KMS-11 (cell line): ENCODE results near the gene ZNF418.
"Not testable (repeated sequence)": the region's sequence is repeated elsewhere in the genome, so short reads cannot be mapped to it uniquely, and the experiment has no call there.

Experiments used
- H2AFZ ChIP-seq: fragments of 200-600 bp; sonication (generic); 2 replicates; pipeline ENCODE4 v1.6.1; 2016; ENCODE audit warnings: antibody characterized with exemption, mixed run types, low read depth
- H3K27ac ChIP-seq: fragments of 200-600 bp; sonication (generic); 2 replicates; pipeline ENCODE4 v1.6.1; 2016; ENCODE audit warnings: mild to moderate bottlenecking, mixed run types
- H3K27me3 ChIP-seq: fragments of 200-600 bp; sonication (generic); 2 replicates; pipeline ENCODE4 v1.6.1; 2017; ENCODE audit warnings: mild to moderate bottlenecking, low read depth, mixed run types, moderate library complexity; ENCODE audit not compliant: insufficient read depth
- H3K36me3 ChIP-seq: fragments of 200-600 bp; sonication (generic); 2 replicates; pipeline ENCODE4 v1.6.1; 2017; ENCODE audit warnings: mild to moderate bottlenecking, mixed run types; ENCODE audit not compliant: insufficient read depth
- H3K4me1 ChIP-seq: fragments of 200-600 bp; sonication (generic); 2 replicates; pipeline ENCODE4 v1.6.1; 2016; ENCODE audit warnings: mild to moderate bottlenecking, low read depth, mixed run types; ENCODE audit not compliant: poor library complexity, severe bottlenecking
- H3K4me2 ChIP-seq: fragments of 200-600 bp; sonication (generic); 2 replicates; pipeline ENCODE4 v1.7.0; 2016; ENCODE audit warnings: mild to moderate bottlenecking, mixed run types
- H3K4me3 ChIP-seq: fragments of 200-600 bp; sonication (generic); IDR thresholded peaks from 2 replicates; pipeline ENCODE4 v1.6.1; 2017; ENCODE audit warnings: low read depth, low read length, mixed read lengths; ENCODE audit not compliant: insufficient read depth
- H3K79me2 ChIP-seq: fragments of 200-600 bp; sonication (generic); 2 replicates; pipeline ENCODE4 v1.6.1; 2016; ENCODE audit warnings: low read depth, mixed run types; ENCODE audit not compliant: insufficient read depth
- H3K9ac ChIP-seq: fragments of 200-600 bp; sonication (generic); 2 replicates; pipeline ENCODE4 v1.6.1; 2016; ENCODE audit warnings: mild to moderate bottlenecking, mixed run types
- H4K20me1 ChIP-seq: fragments of 200-600 bp; sonication (generic); 2 replicates; pipeline ENCODE4 v1.6.1; 2016; ENCODE audit warnings: mild to moderate bottlenecking, mixed run types; ENCODE audit not compliant: insufficient read depth
- CTCF ChIP-seq: fragments of 200-600 bp; sonication (generic); conservative IDR thresholded peaks from 2 replicates; pipeline ENCODE4 v1.6.1; 2017; ENCODE audit warnings: low read depth, mild to moderate bottlenecking, antibody characterized with exemption, low read length, moderate library complexity, mixed read lengths

ZNF418 gene

GRCh38 chr19:57888107-57888559, 47.1 kb downstream of the ZNF418 start:
- H3K27me3 ChIP-seq: no peaks in the 10 kb centered on the region
- no peak overlapping the region for H3K4me3 ChIP-seq
- H4K20me1 ChIP-seq: no peaks in the 10 kb centered on the region
- H3K4me2 ChIP-seq: no peak overlapping the region
- peak overlapping the region; percentile 22; the same call in 1 of the 2 replicates for H3K9ac ChIP-seq
- H3K27ac ChIP-seq: no peak overlapping the region
- no peaks in the 10 kb centered on the region for H3K4me1 ChIP-seq
- H3K79me2 ChIP-seq: 0 out of 2 replicates have a peak, but pooled peaks cover 3% of the 10 kb centered on the region
- no peak for TF ChIP-seq CTCF
- H3K36me3 ChIP-seq: no peaks in the 10 kb centered on the region
- H2AFZ ChIP-seq: no peak overlapping the region; the same call in 1 of the 2 replicates

GRCh38 chr19:57887195-57887941, 47.8 kb downstream of the ZNF418 start:
- no peak overlapping the region for H3K4me3 ChIP-seq
- no peaks in the 10 kb centered on the region for H3K36me3 ChIP-seq
- TF ChIP-seq CTCF: no peak
- no peak overlapping the region for H3K4me2 ChIP-seq
- H3K9ac ChIP-seq: no peak overlapping the region
- no peaks in the 10 kb centered on the region for H3K27me3 ChIP-seq
- H4K20me1 ChIP-seq: no peaks in the 10 kb centered on the region
- no peak overlapping the region for H3K27ac ChIP-seq
- 0 out of 2 replicates have a peak, but pooled peaks cover 3% of the 10 kb centered on the region for H3K79me2 ChIP-seq
- H2AFZ ChIP-seq: no peak overlapping the region
- H3K4me1 ChIP-seq: no peaks in the 10 kb centered on the region

GRCh38 chr19:57886046-57886445, 49.2 kb downstream of the ZNF418 start:
- Histone ChIP-seq H3K27me3 (no peaks in the 10 kb centered on the region), H3K79me2 (0 out of 2 replicates have a peak, but pooled peaks cover 3% of the 10 kb centered on the region), H3K9ac (no peak overlapping the region), H4K20me1 (no peaks in the 10 kb centered on the region), H3K27ac (no peak overlapping the region), H3K4me2 (no peak overlapping the region), H3K36me3 (no peaks in the 10 kb centered on the region), H3K4me1 (no peaks in the 10 kb centered on the region), H2AFZ (no peak overlapping the region), H3K4me3 (no peak overlapping the region)
- no peak for TF ChIP-seq CTCF

- not testable (repeated sequence) for H3K4me3 ChIP-seq, H3K27ac ChIP-seq, H3K36me3 ChIP-seq, H3K79me2 ChIP-seq, H3K27me3 ChIP-seq, H3K4me2 ChIP-seq, H2AFZ ChIP-seq, H3K9ac ChIP-seq, H3K4me1 ChIP-seq, H4K20me1 ChIP-seq
Measured at GRCh38 chr19:57873883-57874799, 61.1 kb downstream of the ZNF418 start.
